GOT3 (cell line): Measurements from ENCODE around the gene MINDY4.

Experiments
- DNase-seq: peaks from one replicate; lab custom pipeline; 2025; ENCODE audit warnings: mixed read lengths; lab: John Stamatoyannopoulos, UW

The MINDY4 gene

GRCh38 chr7:30916767-30917166 lies 145.6 kb downstream of the MINDY4 start:
- no peak for DNase-seq

GRCh38 chr7:30917216-30917893 lies 146.1 kb downstream of the MINDY4 start:
- DNase-seq: no peak

- no peak for DNase-seq
These were observed 147.5 kb downstream of the MINDY4 start for GRCh38 chr7:30918676-30919075.

- DNase-seq: no peak
These were observed 148.9 kb downstream of the MINDY4 start for GRCh38 chr7:30920021-30920583.

GRCh38 chr7:30920584-30921539 lies 149.6 kb downstream of the MINDY4 start:
- no peak for DNase-seq

GRCh38 chr7:30921540-30922401 lies 150.6 kb downstream of the MINDY4 start:
- DNase-seq: no peak

GRCh38 chr7:30922596-30922995 lies 151.4 kb downstream of the MINDY4 start:
- no peak for DNase-seq

- DNase-seq: no peak
These were observed 152.0 kb downstream of the MINDY4 start for GRCh38 chr7:30923009-30923773.

GRCh38 chr7:30923774-30924413 lies 152.7 kb downstream of the MINDY4 start:
- no peak for DNase-seq

- no peak for DNase-seq
These were observed 153.4 kb downstream of the MINDY4 start for GRCh38 chr7:30924624-30925023.

- no peak for DNase-seq
These were observed 153.9 kb downstream of the MINDY4 start for GRCh38 chr7:30925117-30925516.

GRCh38 chr7:30925913-30926312 lies 154.7 kb downstream of the MINDY4 start:
- DNase-seq: no peak

- no peak for DNase-seq
These were observed 155.1 kb downstream of the MINDY4 start for GRCh38 chr7:30926313-30926712.

- DNase-seq: no peak
These were observed 155.8 kb downstream of the MINDY4 start for GRCh38 chr7:30927040-30927439.

- DNase-seq: no peak
These were observed 156.3 kb downstream of the MINDY4 start for GRCh38 chr7:30927559-30927958.

GRCh38 chr7:30928254-30928872 lies 157.1 kb downstream of the MINDY4 start:
- DNase-seq: no peak

- no peak for DNase-seq
These were observed 158.5 kb downstream of the MINDY4 start for GRCh38 chr7:30929686-30930085.

GRCh38 chr7:30930621-30931020 lies 159.4 kb downstream of the MINDY4 start:
- DNase-seq: no peak

GRCh38 chr7:30931161-30931928 lies 160.1 kb downstream of the MINDY4 start:
- DNase-seq: no peak
